ENCODE data around the gene RAMP1.

GRCh38 chr2:237955640-237956401 lies 96.4 kb downstream of the RAMP1 start:
- TF ChIP-seq CTCF (conservative IDR thresholded peaks at IDR 0.05; ENCODE audit: low read length), result no peak
- no peak for TF ChIP-seq EZH2phosphoT487 (IDR thresholded peaks at IDR 0.05; ENCODE audit: borderline replicate concordance)
